ENCODE data around the gene TTC23L. TPM values are rescaled to one million over a fixed set of nuclear protein-coding genes. Genes with fewer than 3 reads are reported as not detected.

Gene TTC23L
- total RNA-seq, 4 donors from 2014 or later: 0.38 to 3.2 (median 0.94) TPM

- intact Hi-C loops (cut with DNase I; ENCODE audit: low total_unique reads): loop anchor here (5.0 kb wide), 1 partner anchor 1788 kb away; no protein-coding TSS in a partner anchor
- WGBS, 2 donors: 95 to 96% methylated on average over 2 of the region's 2 CpGs
- DNase-seq (ENCODE audit: low spot score in 2 of 2): no peak
- H3K4me3 ChIP-seq (ENCODE audit: low read depth, poor library complexity, severe bottlenecking): no peak overlapping the region
- TF ChIP-seq POLR2A (IDR thresholded peaks at IDR 0.05) (no peak), CTCF (IDR thresholded peaks at IDR 0.05) (no peak)
Observed at GRCh38 chr5:34944044-34944443, 105.1 kb downstream of the TTC23L start.

GRCh38 chr5:34944460-34945047 lies 105.6 kb downstream of the TTC23L start:
- intact Hi-C loops (cut with DNase I; ENCODE audit: low total_unique reads): loop anchor here (5.0 kb wide), 1 partner anchor 1788 kb away; no protein-coding TSS in a partner anchor
- H3K4me3 ChIP-seq (ENCODE audit: low read depth, poor library complexity, severe bottlenecking): no peak overlapping the region
- no peak for DNase-seq (ENCODE audit: low spot score in 2 of 2)
- TF ChIP-seq POLR2A (IDR thresholded peaks at IDR 0.05) (no peak), CTCF (IDR thresholded peaks at IDR 0.05) (no peak)
- 91% methylated on average over 11 of the region's 11 CpGs for WGBS, 2 donors

Other genes with a start within 250 kb of the TTC23L start
- 10 to 100 TPM; 26.9 to 40.4 (median 32.1) TPM for gene RAI14, start 182.8 kb upstream of the TTC23L start, total RNA-seq
- gene RAD1, start 76.3 kb downstream of the TTC23L start, total RNA-seq: 10 to 100 TPM; 10.6 to 27.0 (median 14.6) TPM
- 10 to 100 TPM; 13.4 to 23.7 (median 20.3) TPM for gene BRIX1, start 76.5 kb downstream of the TTC23L start, total RNA-seq
- 10 to 100 TPM; 18.3 to 41.6 (median 31.8) TPM for gene DNAJC21, start 90.4 kb downstream of the TTC23L start, total RNA-seq
- not detected for gene AGXT2, start 208.8 kb downstream of the TTC23L start, total RNA-seq

All from lower leg skin (tissue), 4 donors.